ENCODE data around the gene MMS22L. TPM values are rescaled to one million over a fixed set of nuclear protein-coding genes. Genes with fewer than 3 reads are reported as not detected.

The MMS22L gene
- total RNA-seq, 1 donor from 2014 or later: 7.6 TPM

DNA sequence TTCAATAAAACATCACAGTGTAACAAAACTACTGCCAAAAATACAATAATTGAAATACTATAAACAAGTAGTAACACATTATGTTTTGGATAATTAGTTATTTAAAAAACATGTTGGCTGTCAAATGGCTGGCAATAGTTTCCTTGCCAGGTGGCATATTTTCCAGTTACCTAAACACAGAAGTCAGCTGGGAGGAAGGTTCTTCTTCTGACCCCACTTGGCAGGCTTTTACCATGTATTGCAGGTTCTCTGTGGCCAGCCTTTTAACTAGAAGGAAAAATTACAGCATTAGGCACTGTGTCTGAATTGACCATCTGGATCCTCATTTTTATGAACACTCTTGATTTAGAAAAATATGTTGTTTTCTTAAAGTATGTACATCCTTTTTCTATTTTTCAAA is 131.4 kb downstream of the MMS22L start:
- no peaks in the 10 kb centered on the region for H3K27me3 Mint-ChIP-seq (ENCODE audit: low read depth)
- TF ChIP-seq, protein P1, sequence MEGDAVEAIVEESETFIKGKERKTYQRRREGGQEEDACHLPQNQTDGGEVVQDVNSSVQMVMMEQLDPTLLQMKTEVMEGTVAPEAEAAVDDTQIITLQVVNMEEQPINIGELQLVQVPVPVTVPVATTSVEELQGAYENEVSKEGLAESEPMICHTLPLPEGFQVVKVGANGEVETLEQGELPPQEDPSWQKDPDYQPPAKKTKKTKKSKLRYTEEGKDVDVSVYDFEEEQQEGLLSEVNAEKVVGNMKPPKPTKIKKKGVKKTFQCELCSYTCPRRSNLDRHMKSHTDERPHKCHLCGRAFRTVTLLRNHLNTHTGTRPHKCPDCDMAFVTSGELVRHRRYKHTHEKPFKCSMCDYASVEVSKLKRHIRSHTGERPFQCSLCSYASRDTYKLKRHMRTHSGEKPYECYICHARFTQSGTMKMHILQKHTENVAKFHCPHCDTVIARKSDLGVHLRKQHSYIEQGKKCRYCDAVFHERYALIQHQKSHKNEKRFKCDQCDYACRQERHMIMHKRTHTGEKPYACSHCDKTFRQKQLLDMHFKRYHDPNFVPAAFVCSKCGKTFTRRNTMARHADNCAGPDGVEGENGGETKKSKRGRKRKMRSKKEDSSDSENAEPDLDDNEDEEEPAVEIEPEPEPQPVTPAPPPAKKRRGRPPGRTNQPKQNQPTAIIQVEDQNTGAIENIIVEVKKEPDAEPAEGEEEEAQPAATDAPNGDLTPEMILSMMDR (IDR thresholded peaks at IDR 0.05): no peak
- no peak for DNase-seq (ENCODE audit: low spot score)
- peaks cover 9% of the 10 kb centered on the region for H3K9me3 Mint-ChIP-seq (ENCODE audit: low read depth)
- no peak overlapping the region for H3K4me3 Mint-ChIP-seq (ENCODE audit: unreplicated experiment)
- peaks cover 3% of the 10 kb centered on the region for H3K36me3 Mint-ChIP-seq (ENCODE audit: low read depth)
- H3K4me1 Mint-ChIP-seq (ENCODE audit: low read depth): no peaks in the 10 kb centered on the region
- no peak overlapping the region for H3K27ac Mint-ChIP-seq (ENCODE audit: unreplicated experiment)

DNA sequence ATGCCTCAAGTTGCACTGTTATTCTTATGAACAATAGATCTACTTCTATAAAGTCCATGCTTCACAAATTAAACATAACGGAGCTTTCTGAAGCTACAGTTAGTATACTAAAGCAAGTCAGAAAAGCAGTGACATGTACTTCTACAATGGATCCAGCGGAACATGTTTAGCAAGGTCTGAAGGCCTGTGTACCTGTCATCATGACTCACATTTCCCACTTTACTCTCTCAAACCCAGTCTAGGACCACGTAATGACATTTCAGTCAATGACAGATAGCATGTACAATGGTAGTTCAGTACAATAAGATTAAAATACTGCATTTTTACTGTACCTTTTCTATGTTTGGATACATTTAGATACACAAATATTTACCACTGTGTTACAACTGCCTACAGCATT is 132.1 kb downstream of the MMS22L start:
- peaks cover 5% of the 10 kb centered on the region for H3K9me3 Mint-ChIP-seq (ENCODE audit: low read depth)

DNA sequence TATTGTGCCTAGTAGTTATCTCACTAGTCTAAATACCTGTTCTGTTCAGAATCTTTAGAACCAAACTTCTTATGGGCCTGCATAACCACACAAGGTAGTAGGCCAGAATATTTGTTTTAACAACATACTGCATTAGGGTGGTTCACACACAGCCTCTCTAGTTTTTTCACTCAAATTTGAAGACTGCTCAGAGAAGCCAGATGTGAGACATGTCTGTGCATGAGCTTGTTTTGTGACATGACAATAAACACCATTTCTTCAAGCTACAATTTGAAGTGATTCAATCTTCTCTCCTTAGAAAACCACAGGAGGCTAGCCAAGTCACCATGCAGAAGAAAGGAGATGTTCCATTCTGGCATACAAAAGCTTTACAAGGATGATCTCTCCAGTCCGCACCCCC is 135.6 kb downstream of the MMS22L start:
- TF ChIP-seq, protein P1 (IDR thresholded peaks at IDR 0.05): no peak
- H3K9me3 Mint-ChIP-seq (ENCODE audit: low read depth): no peaks in the 10 kb centered on the region
- no peaks in the 10 kb centered on the region for H3K4me1 Mint-ChIP-seq (ENCODE audit: low read depth)
- H3K27ac Mint-ChIP-seq (ENCODE audit: unreplicated experiment): no peak overlapping the region
- no peak overlapping the region for H3K4me3 Mint-ChIP-seq (ENCODE audit: unreplicated experiment)
- DNase-seq (ENCODE audit: low spot score): no peak
- H3K27me3 Mint-ChIP-seq (ENCODE audit: low read depth): no peaks in the 10 kb centered on the region
- no peaks in the 10 kb centered on the region for H3K36me3 Mint-ChIP-seq (ENCODE audit: low read depth)

More for the DNA sequence above, 132.1 kb downstream of the MMS22L start:
- H3K4me3 Mint-ChIP-seq (ENCODE audit: unreplicated experiment): no peak overlapping the region
- TF ChIP-seq, protein P1 (IDR thresholded peaks at IDR 0.05): no peak
- no peaks in the 10 kb centered on the region for H3K27me3 Mint-ChIP-seq (ENCODE audit: low read depth)
- H3K4me1 Mint-ChIP-seq (ENCODE audit: low read depth): no peaks in the 10 kb centered on the region
- no peak for DNase-seq (ENCODE audit: low spot score)
- no peak overlapping the region for H3K27ac Mint-ChIP-seq (ENCODE audit: unreplicated experiment)
- H3K36me3 Mint-ChIP-seq (ENCODE audit: low read depth): peaks cover 2% of the 10 kb centered on the region

DNA sequence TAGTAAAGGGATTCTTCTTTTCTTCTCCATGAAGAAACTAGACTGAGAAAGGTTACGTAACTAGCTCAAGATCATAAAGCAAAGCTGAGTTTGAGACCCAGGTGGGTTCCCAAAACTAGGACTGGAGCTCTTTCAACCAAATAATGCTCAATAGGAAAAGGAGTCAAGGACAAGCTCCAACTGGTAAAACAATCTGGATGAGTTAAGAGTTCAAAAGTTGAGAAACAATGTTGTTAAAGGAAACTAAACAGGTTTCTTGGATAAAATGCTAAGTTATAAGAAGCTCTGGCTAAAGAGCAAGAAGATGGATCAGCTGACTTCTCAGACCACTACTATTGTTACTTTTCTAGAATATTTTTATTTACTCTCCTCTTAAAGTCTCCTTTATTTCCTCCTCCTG is 137.3 kb downstream of the MMS22L start:
- Mint-ChIP-seq H3K27ac (ENCODE audit: unreplicated experiment) (no peak overlapping the region), H3K4me1 (ENCODE audit: low read depth) (no peaks in the 10 kb centered on the region), H3K36me3 (ENCODE audit: low read depth) (no peaks in the 10 kb centered on the region), H3K4me3 (ENCODE audit: unreplicated experiment) (no peak overlapping the region), H3K9me3 (ENCODE audit: low read depth) (no peaks in the 10 kb centered on the region), H3K27me3 (ENCODE audit: low read depth) (no peaks in the 10 kb centered on the region)
- no peak for DNase-seq (ENCODE audit: low spot score)
- TF ChIP-seq, protein P1 (IDR thresholded peaks at IDR 0.05): no peak

DNA sequence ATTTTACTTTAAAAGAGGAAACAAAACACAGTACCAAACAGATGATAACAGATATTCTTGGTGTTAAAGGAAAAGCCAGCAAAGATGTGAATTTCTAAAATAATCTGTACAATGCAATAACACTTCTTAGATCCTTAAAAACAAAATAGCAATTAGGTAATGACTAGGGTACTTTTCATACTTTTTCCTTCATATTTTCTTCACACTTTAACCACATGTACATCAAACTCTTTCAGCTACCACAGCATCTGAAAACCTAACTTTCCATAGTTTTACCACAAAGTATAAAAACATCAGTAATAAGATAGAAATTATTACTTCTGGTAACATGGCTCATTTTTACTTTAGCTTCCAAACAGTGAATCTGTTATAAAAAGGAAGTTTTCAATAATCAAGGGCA is 141.3 kb downstream of the MMS22L start:
- H3K4me3 Mint-ChIP-seq (ENCODE audit: unreplicated experiment): no peak overlapping the region
- no peak overlapping the region for H3K27ac Mint-ChIP-seq (ENCODE audit: unreplicated experiment)
- DNase-seq (ENCODE audit: low spot score): no peak
- no peaks in the 10 kb centered on the region for H3K9me3 Mint-ChIP-seq (ENCODE audit: low read depth)
- no peaks in the 10 kb centered on the region for H3K4me1 Mint-ChIP-seq (ENCODE audit: low read depth)
- TF ChIP-seq, protein P1 (IDR thresholded peaks at IDR 0.05): no peak
- H3K27me3 Mint-ChIP-seq (ENCODE audit: low read depth): no peaks in the 10 kb centered on the region
- H3K36me3 Mint-ChIP-seq (ENCODE audit: low read depth): no peaks in the 10 kb centered on the region
